Mucosa of rectum (tissue), 2 donors: Measurements from ENCODE around the gene BTBD2.

ENCODE experiments used
- H3K27ac ChIP-seq, 2 donors: one replicate each; pipeline ENCODE4 v1.7.0; 2013; ENCODE audit warnings: inconsistent platforms in 2 of 2, low read depth in 2 of 2, low read length in 2 of 2
- H3K27me3 ChIP-seq, 2 donors: one replicate each; pipeline ENCODE4 v1.7.0; 2013; ENCODE audit warnings: low read length in 2 of 2; ENCODE audit not compliant: control insufficient read depth in 2 of 2, insufficient read depth in 2 of 2
- H3K36me3 ChIP-seq, 2 donors: one replicate each; pipeline ENCODE4 v1.7.0; 2013; ENCODE audit warnings: low read length in 2 of 2; ENCODE audit not compliant: control insufficient read depth in 2 of 2, insufficient read depth in 2 of 2
- H3K4me1 ChIP-seq, 2 donors: one replicate each; pipeline ENCODE4 v1.7.0; 2013; ENCODE audit warnings: low read length in 2 of 2, mild to moderate bottlenecking in 1 of 2; ENCODE audit not compliant: control insufficient read depth in 2 of 2, insufficient read depth in 2 of 2
- H3K4me3 ChIP-seq, 2 donors: one replicate each; pipeline ENCODE4 v1.7.0; 2013; ENCODE audit warnings: low read length in 2 of 2
- H3K9ac ChIP-seq, 2 donors: one replicate each; pipeline ENCODE4 v1.7.0; 2013; ENCODE audit warnings: low read length in 2 of 2, low read depth in 1 of 2, mild to moderate bottlenecking in 1 of 2
- H3K9me3 ChIP-seq, 2 donors: one replicate each; pipeline ENCODE4 v1.7.0; 2013; ENCODE audit warnings: low read length in 2 of 2; ENCODE audit not compliant: control insufficient read depth in 2 of 2
- donor health status: healthy.
- donor health status: Normal muscosa, but diverticular disease.

BTBD2 gene

DNA sequence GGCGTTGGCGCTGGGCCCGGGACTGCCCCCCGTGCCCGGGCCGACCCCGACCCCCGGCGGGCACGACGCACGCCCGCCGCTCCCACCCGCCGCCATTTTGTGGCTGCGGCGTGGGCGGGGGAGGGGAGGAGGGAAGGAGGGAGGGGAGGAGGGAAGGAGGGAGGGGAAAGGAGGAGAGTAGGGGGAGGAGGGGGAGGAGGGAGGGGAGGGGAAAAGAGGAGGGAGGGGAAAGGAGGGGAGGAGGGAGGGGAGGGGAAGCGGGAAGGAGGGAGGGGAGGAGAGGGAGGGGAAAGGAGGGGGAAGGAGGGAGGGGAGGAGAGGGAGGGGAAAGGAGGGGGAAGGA is at the start of gene BTBD2:
TSS of gene BTBD2 (minus strand) at position 107 of the 343 bp plus-strand sequence. CDS start at position 96, 11 bp downstream.
- peaks cover 6 to 10% of the 10 kb centered on the region in 2 donors for H3K4me1 ChIP-seq
- H3K36me3 ChIP-seq: no peaks in the 10 kb centered on the region
- H3K27me3 ChIP-seq: no peaks in the 10 kb centered on the region
- peak within 1 kb of the TSS; percentile 62 to 65 for H3K9ac ChIP-seq
- peak within 1 kb of the TSS; percentile 72 for H3K4me3 ChIP-seq
- H3K9me3 ChIP-seq: no peaks in the 10 kb centered on the region
- peak within 1 kb of the TSS; percentile 48 to 55 for H3K27ac ChIP-seq

DNA sequence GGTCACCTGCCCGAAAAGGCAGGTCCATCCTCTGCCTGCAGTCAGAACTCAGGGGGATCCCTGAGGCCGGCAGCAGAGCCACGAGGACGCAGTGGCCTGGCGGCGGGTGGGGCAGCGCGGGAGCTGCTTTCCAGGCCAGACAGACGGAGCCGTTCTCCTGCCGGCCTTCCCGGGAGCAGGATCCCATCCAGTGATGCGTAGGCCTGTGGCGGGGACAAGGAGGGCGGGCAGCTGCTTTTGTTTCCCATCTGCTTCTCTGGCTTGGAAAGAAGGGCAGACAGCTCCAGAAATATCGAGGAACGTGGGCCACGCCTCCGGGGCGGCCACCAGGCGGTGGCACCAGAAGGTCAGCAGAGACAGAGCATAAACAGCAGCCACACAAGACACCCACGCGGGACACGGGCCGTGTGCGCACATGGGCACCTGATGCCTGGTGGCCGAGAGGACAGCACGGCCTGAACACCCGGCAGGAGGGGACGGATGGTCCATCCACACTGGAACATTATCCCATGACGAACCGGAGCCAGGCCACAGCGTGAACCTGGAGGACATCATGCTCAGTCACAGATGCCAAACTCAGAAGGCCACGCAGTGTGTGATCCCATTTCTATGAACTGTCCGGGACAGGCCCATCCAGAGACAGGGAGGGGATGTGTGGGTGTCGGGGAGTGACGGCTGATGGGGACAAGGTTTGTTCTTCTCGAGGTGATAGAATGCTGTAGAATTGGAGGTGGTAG is 49.4 kb upstream of the BTBD2 start:
- Histone ChIP-seq H3K9ac (peak overlapping the region; percentile 32 to 58), H3K27me3 (no peaks in the 10 kb centered on the region), H3K36me3 (no peaks in the 10 kb centered on the region), H3K9me3 (no peaks in the 10 kb centered on the region), H3K27ac (peak overlapping the region; percentile 58 to 74), H3K4me3 (peak overlapping the region in 1 of 2 donors; percentile 15), H3K4me1 (peaks cover 36 to 48% of the 10 kb centered on the region in 2 donors)

DNA sequence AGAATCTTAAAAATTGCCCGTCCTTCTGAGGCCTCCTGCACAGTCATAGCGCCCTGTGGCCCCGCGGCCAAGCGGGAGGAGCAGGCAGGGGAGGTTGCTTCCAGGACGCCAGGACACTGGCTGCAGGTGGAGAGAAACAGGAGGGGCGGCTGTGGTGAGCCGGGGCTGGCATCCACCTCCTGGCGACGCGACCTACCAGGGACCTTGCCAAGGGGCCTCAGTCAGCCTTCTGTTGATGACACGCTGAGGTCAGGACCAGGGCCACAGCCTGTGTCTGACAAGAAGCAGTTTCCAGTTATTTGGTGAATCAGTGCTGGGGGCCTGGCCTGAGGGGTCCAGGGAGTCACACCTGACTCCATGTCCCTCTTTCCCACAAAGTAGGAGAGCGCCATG is 48.9 kb upstream of the BTBD2 start:
- no peaks in the 10 kb centered on the region for H3K9me3 ChIP-seq
- H3K36me3 ChIP-seq: no peaks in the 10 kb centered on the region
- no peak overlapping the region for H3K4me3 ChIP-seq
- H3K27me3 ChIP-seq: no peaks in the 10 kb centered on the region
- H3K27ac ChIP-seq: peak overlapping the region; percentile 58 to 74
- peaks cover 36 to 48% of the 10 kb centered on the region in 2 donors for H3K4me1 ChIP-seq
- peak overlapping the region; percentile 32 to 58 for H3K9ac ChIP-seq

GRCh38 chr19:2063824-2064223 is 48.3 kb upstream of the BTBD2 start:
- Histone ChIP-seq H3K4me3 (no peak overlapping the region), H3K9ac (no peak overlapping the region), H3K9me3 (no peaks in the 10 kb centered on the region), H3K36me3 (no peaks in the 10 kb centered on the region), H3K4me1 (peaks cover 38 to 48% of the 10 kb centered on the region in 2 donors), H3K27ac (no peak overlapping the region), H3K27me3 (no peaks in the 10 kb centered on the region)

- H3K36me3 ChIP-seq: no peaks in the 10 kb centered on the region
- H3K4me3 ChIP-seq: no peak overlapping the region
- peak overlapping the region in 1 of 2 donors; percentile 99 for H3K27ac ChIP-seq
- no peaks in the 10 kb centered on the region for H3K9me3 ChIP-seq
- H3K4me1 ChIP-seq: peaks cover 44 to 48% of the 10 kb centered on the region in 2 donors
- H3K9ac ChIP-seq: peak overlapping the region in 1 of 2 donors; percentile 96
- H3K27me3 ChIP-seq: no peaks in the 10 kb centered on the region
These were observed 47.3 kb upstream of the BTBD2 start for GRCh38 chr19:2062770-2063169.

GRCh38 chr19:2062389-2062729 is 46.8 kb upstream of the BTBD2 start:
- H3K4me1 ChIP-seq: peaks cover 48 to 52% of the 10 kb centered on the region in 2 donors
- peak overlapping the region; percentile 80 to 91 for H3K4me3 ChIP-seq
- peak overlapping the region; percentile 89 to 96 for H3K9ac ChIP-seq
- no peaks in the 10 kb centered on the region for H3K27me3 ChIP-seq
- no peaks in the 10 kb centered on the region for H3K36me3 ChIP-seq
- peak overlapping the region; percentile 96 to 99 for H3K27ac ChIP-seq
- H3K9me3 ChIP-seq: no peaks in the 10 kb centered on the region

- Histone ChIP-seq H3K4me3 (peak overlapping the region; percentile 80 to 91), H3K27me3 (no peaks in the 10 kb centered on the region), H3K4me1 (peaks cover 51% of the 10 kb centered on the region in 2 donors), H3K9me3 (no peaks in the 10 kb centered on the region), H3K36me3 (no peaks in the 10 kb centered on the region), H3K27ac (peak overlapping the region; percentile 96 to 99), H3K9ac (peak overlapping the region; percentile 93 to 96)
These were observed 46.2 kb upstream of the BTBD2 start for GRCh38 chr19:2061495-2062388.

DNA sequence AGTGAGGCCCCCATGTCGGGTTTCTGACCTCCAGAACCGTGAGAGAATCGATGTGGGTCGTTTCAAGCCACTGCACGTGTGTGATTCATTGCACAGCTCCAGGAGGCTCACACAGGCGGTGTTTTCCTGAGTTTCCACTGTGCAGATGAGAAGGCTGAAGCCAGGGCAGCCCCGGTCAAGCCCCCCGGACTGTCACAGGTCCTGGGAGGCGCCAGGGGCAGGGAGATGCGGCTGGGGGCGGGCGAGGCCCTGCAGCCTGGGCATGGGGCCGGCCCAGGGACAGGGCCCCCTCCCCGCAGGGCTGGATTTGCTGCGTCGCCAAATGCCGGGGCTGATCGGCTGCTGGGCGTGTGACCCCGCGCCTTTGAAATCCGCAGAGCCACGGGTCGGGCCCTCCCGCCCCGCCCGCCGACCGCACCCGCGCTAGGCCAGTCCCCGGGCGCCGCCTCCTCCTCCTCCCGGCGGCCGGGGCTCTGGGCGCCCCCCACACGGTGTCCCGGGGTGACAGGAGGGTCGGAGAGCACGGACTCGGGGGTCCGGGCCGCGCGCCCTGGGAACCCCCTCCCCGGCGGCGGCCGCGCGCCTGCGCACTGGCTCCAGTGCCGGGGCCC is 45.5 kb upstream of the BTBD2 start:
- peak overlapping the region; percentile 89 to 93 for H3K9ac ChIP-seq
- H3K4me1 ChIP-seq: peaks cover 54 to 56% of the 10 kb centered on the region in 2 donors

GRCh38 chr19:2059422-2060201 is 44.1 kb upstream of the BTBD2 start:
- no peaks in the 10 kb centered on the region for H3K9me3 ChIP-seq
- H3K27ac ChIP-seq: peak overlapping the region; percentile 96 to 99
- H3K9ac ChIP-seq: peak overlapping the region; percentile 89 to 93
- peak overlapping the region; percentile 31 to 78 for H3K4me3 ChIP-seq
- H3K36me3 ChIP-seq: no peaks in the 10 kb centered on the region
- no peaks in the 10 kb centered on the region for H3K27me3 ChIP-seq
- peaks cover 58 to 61% of the 10 kb centered on the region in 2 donors for H3K4me1 ChIP-seq

More for the DNA sequence above, 45.5 kb upstream of the BTBD2 start:
- H3K9me3 ChIP-seq: no peaks in the 10 kb centered on the region
- H3K36me3 ChIP-seq: no peaks in the 10 kb centered on the region
- H3K27ac ChIP-seq: peak overlapping the region; percentile 96 to 99
- H3K27me3 ChIP-seq: no peaks in the 10 kb centered on the region
- H3K4me3 ChIP-seq: peak overlapping the region; percentile 62 to 78
